GM19025 (cell line): ENCODE data around the gene VAMP5.
A peak's percentile ranks its signal among the peaks of the same experiment; 100 is the strongest.
"Not testable (repeated sequence)": the region's sequence is repeated elsewhere in the genome, so short reads cannot be mapped to it uniquely, and the experiment has no call there.

ENCODE experiments used
- ATAC-seq: cut with Tn5 transposase; IDR thresholded peaks from one replicate; pipeline ENCODE4 v1.9.1; 2021; ENCODE audit warnings: mild to moderate bottlenecking, low read depth, moderate library complexity; ENCODE audit not compliant: unreplicated experiment

Gene VAMP5, protein sequence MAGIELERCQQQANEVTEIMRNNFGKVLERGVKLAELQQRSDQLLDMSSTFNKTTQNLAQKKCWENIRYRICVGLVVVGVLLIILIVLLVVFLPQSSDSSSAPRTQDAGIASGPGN

DNA sequence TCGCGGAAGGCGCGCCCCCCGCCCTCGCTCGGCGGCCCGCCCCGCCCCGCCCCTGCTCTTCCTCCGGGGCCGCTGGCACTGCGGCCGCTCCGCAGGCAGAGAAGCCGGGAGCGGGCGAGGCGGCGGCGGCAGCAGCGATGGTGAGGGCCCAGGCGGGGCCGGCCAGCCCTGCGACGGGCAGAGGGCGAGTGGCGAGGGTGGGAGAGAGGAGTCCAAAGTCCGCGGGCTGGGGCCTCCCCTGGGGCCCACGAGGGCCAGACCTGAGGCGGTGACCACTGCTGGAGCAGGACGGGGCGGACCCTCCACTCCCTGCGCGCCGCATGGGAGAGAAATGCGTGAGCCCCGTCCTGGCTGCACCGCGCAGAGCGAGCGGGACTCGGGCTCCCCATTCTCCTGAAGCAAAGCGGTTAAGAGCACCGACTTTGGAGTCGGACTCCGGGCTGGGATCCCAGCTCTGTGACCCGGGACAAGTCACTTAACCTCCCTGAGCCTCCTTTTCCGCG is at the start of gene VAMP5:
Gene VAMP5, plus strand, starts transcription at position 78 of the 503 bp plus-strand sequence. Its CDS starts 60 bp downstream, at position 138.
- ATAC-seq = peak; percentile 38

DNA sequence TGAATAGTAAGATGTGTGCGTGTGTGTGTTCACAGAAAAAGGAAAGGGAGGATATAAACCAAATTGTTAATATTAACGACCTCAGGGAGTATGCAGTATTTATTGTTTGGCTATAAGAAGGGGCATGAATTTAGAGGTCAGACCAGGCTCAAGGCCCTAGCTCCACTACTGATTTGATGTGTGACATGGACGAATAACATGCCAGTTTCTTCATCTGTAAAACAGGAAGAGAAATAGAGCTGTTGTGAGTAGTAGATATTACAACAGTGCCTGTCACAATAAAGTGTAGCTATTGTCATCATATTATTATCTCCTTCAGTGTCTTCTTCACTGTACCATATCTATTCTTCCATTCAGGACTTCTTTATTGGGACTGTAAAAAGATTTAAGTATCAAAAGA is 49.4 kb upstream of the VAMP5 start:
- no peak for ATAC-seq

DNA sequence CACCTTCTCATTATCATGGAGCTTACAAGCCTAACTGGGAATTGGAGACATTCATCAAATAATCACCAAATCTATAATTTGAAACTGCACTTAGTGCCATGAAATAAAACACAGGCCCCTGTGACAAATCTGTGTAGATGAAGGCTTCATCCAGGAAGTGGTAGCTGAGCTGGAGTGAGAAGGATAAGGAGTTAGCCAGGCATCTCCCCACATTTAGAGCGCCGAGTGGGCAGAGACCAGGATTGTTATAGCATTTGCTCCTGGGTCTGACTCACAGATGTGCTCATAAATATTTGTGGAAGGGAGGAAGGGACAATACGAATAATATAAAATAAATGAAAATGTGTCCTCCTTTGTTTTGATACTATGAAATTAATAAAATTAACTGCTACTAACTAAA is 47.8 kb upstream of the VAMP5 start:
- no peak for ATAC-seq

DNA sequence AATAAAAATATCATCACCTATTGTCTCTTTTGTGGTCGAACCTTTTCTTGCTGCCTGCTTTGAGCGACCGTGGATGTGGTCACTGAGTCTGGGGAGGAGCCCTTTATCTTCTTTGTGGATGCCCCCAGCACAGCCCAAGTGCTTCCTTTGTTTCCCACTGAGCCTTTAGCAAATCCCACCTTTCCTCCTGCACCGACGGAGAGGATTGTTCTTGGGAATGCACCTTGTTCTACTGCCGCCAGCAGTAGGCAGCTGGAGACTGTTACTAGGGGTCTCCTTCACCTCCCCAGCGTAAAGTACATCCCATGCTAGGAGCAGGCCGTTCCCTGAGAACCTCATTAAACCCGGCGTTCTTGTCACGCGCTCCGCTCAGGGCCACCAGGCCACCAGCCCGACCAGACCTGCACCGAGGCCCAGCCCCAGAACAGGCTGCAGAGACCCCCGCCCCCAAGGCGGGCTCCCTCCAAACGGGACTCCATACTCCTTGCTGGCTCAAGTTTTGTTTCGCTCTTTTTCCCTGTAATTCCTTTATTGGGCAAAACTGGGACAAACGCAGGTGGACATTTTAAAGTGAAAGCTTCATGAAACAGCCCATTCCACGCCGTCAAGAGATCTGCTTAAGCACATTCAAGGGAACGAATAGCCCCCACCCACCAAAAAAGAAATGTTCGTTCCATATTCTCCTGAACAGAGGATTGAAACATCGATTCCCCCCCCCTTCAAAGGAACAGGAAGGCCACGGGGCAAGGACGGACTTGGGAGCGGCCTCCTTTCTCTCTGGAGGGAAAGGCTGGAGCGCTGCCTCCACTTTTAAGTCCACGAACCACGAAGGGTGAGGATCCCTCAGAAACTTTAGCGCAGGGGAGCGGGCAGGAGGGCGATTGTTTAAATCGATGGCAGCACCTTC is 46.4 kb upstream of the VAMP5 start:
- ATAC-seq = no peak

DNA sequence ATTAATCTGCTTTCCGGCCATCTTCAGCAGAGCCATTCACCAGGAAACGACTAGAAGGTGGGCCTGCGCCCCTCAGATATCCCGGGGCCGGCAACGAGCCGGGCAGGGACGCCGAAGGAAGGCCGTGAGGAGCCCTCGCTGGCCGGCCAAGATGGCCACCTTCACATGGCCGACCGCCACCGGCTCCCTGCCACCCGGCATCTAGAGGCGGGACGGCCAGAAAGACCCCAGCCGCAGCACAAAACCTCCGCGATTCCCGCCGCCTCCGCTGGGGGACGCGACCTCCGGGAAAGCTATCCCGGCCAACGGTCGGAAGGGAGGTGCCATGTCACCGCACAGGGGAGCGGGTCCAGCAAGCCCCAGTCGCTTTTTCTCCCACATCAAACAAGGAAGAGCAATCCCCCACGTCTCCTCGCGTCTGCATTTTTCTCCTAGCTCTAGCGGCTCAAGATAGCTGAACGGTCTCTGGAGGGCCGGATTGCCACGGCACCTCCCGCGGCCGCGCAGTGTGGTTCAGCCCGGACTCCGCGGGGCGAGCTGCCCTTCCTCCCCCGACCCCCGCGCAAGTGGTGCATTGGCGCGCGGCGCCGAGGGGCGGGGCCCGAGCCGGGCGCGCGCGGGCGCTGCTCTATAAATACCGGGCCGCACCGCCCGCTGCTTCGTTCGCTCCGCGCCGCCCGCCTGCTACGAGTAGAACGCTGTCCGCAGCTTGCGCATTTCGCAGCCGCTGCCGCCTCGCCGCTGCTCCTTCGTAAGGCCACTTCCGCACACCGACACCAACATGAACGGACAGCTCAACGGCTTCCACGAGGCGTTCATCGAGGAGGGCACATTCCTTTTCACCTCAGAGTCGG is 45.5 kb upstream of the VAMP5 start, which contains the start of gene MAT2A:
Gene MAT2A, plus strand, starts transcription at position 662 of the 854 bp plus-strand sequence. Its CDS starts 120 bp downstream, at position 782.
- peak; percentile 69 for ATAC-seq

DNA sequence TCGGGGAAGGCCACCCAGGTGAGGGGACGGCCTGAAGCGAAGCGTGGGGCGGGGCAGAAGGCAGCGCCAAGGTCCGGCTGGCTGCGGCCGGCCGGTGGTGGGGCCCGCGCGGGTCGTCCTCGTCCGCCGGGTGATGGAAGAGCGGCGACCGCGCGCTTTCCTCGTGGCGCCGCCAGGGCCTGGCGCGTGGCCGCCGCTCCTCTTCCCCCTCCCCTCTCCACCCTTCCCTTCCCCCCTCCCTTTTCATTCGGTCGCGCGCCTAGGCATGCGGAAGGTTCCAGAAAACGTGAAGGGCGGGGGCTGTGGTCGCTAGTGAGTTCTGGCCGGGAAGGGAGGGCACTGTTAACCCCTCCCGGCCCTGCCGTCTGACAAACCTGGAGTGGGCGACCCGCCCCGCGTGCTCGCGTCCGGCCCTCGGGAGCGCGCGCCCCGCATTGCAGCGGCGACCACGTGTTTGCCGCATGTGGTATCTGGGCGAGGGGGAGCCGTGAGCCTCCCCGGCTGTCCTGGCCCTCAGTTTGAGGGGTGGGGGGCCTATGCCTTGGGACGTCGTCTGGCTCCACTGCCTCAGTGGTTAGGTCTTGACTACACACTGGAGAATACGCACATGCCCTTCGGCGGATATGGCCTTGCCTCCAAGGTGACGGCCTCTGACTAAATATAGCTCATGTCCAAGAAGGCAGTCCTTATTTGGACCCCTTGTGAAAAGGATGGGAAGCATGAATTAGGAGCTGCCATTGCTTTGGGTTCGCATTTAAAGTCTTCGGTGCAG is 44.7 kb upstream of the VAMP5 start:
- peak; percentile 30 for ATAC-seq

DNA sequence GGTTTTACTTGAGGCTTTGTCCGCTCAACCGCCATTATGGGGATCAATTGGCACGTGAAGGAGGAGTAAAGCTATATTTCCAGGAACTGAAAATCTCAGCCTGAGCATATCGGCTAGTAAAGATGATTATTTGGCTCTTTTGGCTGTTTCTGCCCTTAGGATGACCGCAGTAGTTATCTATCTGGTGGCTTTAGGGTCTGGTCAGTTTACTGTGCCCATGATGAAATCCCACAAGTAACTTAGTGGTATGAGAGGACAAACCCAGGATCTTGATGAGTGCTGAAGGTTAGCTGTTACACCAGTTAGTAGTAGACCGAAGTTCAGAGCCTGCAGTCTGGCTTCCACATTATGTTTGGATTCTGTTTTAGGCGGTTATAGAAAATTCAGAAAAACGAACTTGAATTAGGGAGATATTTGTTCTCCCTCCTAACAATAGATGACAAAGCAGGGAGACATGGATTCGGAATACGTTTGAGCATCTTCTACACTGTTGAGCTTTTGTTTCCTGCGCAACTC is 44.0 kb upstream of the VAMP5 start:
- no peak for ATAC-seq

DNA sequence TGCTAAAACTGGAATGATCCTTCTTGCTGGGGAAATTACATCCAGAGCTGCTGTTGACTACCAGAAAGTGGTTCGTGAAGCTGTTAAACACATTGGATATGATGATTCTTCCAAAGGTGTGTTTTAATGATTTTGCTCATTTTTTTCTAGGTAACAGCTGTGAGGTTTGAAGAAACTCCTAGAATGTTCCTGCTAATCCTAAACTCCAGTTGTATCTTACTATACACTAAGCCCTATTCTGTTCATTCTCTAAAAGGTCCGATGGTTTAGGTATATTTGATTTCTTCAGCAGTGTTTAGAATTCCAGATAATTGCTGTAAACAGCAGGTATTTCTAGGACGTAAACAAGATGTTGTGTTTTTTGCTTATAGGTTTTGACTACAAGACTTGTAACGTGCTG is 43.0 kb upstream of the VAMP5 start:
- no peak for ATAC-seq

DNA sequence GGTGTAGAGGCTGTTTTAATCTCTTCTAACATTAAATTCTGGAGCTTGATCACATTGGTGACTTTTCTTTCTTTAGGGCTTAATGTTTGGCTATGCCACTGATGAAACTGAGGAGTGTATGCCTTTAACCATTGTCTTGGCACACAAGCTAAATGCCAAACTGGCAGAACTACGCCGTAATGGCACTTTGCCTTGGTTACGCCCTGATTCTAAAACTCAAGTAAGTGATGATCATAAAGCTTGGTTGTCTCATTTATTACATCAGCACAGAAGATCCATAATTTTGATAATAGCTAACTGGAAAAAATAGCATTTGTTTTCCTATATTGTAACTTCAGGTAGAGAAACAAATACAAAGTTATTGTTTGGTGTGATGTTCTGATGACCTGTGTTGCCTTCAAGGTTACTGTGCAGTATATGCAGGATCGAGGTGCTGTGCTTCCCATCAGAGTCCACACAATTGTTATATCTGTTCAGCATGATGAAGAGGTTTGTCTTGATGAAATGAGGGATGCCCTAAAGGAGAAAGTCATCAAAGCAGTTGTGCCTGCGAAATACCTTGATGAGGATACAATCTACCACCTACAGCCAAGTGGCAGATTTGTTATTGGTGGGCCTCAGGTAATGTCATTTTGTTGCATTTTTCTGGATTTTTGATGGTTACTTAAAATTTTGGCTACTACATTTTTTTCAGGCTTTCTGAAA is 42.3 kb upstream of the VAMP5 start:
- no peak for ATAC-seq

DNA sequence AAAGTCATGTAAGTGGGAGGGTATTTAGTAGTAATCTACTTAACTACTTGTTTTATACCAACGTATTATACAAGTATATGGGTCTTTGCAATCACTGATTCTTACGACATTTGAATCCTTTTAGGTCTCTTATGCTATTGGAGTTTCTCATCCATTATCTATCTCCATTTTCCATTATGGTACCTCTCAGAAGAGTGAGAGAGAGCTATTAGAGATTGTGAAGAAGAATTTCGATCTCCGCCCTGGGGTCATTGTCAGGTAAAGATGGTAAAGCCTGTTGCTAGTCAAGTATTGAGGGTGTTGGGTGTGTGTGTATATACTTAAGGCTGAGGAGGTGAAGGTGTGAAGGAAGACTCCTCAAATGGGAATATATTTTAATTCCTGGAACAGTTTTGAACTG is 41.5 kb upstream of the VAMP5 start:
- ATAC-seq = no peak

DNA sequence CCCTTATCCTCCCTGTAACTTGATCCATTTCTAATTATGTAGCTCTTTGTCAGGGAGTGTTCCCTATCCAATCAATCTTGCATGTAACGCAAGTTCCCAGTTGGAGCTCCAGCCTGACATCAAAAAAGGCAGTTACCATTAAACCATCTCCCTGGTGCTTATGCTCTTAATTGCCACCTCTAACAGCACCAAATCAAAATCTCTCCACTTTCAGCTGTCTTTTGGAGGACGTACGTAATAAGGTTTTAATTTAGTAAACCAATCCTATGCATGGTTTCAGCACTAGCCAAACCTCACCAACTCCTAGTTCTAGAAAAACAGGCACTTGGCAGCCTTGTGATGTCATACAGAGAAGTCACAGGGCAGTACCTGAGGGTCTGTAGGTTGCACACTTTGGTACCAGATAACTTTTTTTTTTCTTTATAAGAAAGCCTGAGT is 40.0 kb upstream of the VAMP5 start:
- not testable (repeated sequence) for ATAC-seq

DNA sequence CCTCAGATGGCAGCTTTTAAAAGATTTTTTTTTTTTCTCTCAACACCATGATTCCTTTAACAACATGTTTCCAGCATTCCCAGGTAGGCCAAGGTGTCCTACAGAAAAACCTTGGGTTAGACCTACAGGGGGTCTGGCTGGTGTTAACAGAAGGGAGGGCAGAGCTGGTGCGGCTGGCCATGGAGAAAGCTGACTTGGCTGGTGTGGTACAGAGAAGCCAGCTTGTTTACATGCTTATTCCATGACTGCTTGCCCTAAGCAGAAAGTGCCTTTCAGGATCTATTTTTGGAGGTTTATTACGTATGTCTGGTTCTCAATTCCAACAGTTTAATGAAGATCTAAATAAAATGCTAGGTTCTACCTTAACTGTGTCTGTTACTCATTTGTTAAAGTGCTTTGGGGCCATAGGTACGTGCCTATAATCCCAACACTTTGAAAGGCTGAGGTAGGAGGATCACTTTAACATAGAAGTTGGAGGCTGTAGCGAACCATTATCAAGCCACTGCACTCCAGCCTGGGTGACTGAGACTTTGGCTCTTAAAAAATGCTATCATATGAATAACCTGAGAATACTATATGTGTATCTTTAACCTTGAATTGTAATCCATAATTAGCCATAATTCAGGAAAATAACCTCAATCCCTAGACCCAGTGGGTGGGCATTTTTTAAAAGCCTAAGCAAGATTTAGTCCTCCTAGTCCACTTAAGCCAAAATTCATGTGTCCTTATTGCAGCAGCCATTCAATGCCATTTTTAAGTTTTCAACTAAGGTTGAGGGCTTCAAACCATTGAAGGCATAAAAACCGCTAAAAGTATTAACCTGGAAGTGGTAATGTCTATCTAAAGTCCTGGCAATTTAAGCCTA is 39.1 kb upstream of the VAMP5 start:
- ATAC-seq = not testable (repeated sequence)

DNA sequence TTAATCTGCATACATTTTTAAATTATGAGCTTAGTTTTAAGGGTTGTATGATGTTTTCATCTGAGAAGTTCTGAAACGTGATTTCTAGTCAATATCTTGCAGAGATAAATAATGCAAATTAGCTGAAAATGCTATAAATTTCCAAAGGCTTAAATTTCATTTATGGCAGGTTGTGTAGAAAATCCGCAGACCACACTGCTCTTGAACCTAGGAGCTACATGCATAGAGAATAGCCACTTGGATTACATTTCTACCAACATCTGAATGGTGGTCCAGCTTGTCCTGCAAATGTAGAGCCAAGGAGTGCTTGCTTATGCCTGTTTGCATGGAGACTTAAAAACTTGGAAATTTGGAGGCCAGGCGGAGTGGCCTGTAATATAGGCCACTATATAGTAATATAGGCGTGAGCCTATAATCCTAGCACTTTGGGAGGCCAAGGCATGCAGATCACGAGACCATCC is 38.4 kb upstream of the VAMP5 start:
- ATAC-seq = no peak

DNA sequence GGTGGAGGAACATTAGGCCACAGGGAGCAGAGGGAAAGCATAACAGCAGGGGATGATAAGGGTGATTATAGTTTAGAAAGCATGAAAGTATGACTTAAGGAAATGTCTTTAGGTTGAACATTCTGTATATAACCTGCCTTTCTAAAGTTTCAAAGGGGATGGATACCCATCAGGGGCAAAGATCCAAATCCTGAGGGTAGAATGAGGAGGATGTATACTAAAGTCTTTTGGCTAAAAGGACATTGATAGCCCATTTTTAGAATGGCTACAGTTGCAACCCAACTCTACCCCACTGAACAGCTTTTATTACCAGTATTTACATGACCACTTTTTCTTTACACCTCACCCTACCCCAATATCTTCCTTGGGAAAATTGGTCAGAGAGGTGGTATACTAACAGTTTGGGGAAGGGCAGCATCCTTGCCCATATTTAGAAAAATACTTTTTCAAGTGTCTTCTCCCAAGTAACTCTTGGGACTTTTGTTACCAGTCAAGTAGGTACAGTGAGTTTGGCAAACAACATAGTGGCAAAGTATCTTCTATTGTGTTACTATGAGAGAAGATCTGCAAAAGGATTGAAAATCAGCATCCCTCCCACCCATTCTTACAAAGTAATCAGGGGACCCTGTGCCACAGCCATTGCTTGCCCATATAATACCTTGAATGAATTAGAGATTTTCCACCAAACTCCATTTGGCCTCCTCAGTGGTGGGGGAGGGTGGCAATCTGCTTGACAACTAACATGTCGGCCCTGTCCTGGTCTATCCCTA is 37.0 kb upstream of the VAMP5 start:
- no peak for ATAC-seq

DNA sequence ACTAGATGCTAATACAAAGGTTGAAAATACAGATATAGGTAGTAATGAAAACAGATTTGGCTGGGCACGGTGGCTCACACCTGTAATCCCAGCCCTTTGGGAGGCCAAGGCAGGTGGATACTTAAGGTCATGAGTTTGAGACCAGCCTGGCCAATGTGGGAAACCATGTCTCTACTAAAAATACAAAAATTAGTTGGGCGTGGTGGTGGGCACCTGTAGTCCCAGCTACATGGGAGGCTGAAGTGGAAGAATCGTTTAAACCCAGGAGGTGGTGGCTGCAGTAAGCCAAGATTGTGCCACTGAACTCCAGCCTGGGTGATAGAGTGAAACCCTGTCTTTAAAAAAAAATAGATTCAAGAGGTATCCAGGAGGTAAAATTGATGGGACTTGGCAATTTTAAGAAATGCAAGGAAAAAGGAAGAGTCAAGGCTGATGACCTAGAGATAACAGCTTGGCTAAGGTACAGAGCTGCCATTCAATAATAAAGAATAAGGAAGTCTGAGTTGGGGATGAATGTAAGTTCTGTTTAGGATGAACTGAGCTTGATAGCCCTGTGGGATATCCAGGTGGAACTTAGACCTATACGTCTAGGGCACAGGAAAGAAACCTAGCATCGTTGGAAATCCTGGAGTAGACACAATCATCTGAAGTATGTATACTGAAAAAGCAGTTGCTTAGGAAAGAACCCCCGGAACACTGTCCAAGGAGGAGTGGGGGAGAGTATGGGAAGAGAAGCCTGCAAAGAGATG is 36.2 kb upstream of the VAMP5 start:
- no peak for ATAC-seq

DNA sequence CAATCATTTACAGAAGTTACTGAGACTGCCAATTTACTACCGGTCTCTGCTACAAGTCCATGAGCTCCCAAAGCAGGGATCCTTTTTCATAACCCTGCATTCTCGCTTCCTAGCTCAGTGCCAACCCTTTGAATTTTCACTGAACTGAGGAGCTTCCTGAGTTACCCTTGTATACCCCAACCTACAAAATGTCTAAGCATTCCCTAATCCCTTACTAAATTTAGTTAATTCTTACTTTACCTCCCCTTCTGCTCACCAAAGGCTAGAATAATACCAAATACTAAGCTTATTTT is 35.7 kb upstream of the VAMP5 start:
- ATAC-seq = no peak

DNA sequence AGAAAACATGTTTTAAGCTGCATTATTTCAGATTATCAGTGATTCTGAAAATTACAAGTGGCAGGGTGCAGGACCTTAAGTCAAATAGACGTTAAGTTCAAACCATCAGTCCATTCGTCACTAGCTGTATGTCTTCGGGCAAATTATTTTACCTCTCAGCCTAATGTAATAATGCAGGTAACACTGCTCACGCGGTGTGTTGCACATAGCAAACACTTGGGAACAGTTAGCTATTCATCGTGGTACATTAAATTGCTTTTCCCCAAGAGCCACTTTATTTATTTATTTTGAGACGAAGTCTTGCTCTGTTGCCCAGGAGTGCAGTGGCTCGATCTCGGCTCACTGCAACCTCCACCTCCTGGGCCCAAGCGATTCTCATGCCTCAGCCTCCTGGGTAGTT is 35.1 kb upstream of the VAMP5 start:
- ATAC-seq = no peak
